ENCODE data around the gene DOK6.
A peak's percentile ranks its signal among the peaks of the same experiment; 100 is the strongest.

Gene DOK6

DNA sequence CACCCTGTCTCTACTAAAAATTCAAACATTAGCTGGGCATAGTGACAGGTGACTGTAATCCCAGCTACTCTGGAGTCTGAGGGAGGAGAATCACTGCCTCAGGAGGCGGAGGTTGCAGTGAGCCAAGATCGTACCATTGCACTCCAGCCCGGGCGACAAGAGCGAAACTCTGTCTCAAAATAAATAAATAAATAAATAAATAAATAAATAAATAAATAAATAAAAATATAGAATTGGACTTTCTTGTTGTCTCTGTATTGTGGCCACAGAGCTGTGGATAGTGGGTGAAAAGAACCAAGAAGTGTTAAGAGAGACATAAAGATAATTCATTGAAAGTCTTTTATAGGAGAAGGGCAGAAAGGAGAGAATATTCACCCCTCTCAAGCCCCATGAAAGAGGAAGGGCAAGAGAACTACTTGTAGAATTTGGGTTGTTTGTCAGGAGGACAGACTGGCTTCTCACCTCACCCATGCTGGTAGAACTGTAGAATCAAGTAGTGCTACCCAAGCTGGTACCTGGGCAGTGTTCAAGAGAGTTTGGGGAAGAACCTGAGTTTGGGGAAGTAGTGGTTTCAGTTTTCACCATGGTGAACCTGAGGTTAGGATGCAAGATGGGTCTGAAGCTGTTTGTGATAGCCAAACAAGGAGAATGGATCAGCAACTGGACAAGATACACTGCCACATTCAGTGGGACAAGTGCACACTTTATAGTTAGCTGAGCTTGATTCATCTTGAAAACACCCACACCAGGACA is 290.5 kb downstream of the DOK6 start:
- DNase-seq, result no peak

GRCh38 chr18:69697069-69697468 is 296.4 kb downstream of the DOK6 start:
- no peak for DNase-seq

GRCh38 chr18:69697689-69698088 is 297.0 kb downstream of the DOK6 start:
- DNase-seq, result no peak

DNA sequence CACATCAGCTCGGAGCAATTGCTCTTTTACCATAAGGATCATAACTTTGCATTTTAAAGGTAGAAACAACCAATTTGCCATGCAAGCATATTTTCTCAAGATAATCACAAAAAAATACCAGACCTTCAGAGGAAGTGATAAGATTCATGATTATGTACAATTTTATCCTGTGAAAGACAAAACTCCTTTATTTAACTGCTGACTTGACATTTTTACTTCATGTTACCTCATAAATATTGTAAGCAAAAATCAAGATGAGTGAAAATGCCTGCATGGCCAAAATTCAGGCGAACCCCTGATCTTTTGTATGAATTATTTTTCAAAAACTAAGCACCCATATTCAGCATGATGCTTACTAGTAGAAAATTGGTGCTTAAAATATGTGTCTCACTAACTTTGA is 300.6 kb downstream of the DOK6 start:
- no peak for DNase-seq

- DNase-seq, result no peak
Observed at GRCh38 chr18:69703461-69703860, 302.8 kb downstream of the DOK6 start.

- no peak for DNase-seq
Observed at GRCh38 chr18:69705987-69706386, 305.3 kb downstream of the DOK6 start.

- no peak for DNase-seq
Observed at GRCh38 chr18:69708844-69709243, 308.2 kb downstream of the DOK6 start.

GRCh38 chr18:69715191-69715795 is 314.6 kb downstream of the DOK6 start:
- DNase-seq, result no peak

- DNase-seq, result no peak
Observed at GRCh38 chr18:69717586-69717985, 316.9 kb downstream of the DOK6 start.

DNA sequence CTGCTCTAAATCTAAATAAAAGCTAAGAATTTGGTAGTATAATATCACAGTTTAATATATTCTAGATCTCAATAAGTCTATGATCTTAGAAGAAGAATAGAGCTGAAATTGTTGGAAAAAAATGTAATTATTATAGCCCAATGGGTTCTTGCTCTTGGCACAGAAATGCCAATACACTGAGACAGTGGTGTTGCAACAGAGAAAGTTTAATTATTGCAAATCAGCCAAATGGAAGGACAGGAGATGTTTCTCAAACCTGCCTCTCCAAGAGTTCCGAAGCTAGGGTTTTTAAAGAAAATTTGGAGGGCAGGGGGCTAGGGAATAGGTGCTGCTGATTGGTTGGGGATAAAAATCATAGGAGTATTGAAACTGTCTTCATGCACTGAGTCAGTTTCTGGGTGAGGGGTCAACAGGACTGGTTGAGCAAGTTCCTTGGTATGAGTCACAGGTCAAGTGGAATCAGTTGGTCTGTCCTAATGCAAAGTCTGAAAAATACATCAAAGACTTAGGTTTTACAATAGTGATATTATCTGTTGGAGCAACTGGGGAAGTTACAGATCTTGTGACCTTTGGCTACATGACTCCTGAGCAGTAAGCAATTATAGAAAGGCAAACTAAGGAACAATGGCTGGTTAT is 318.3 kb downstream of the DOK6 start:
- DNase-seq, result no peak

GRCh38 chr18:69720422-69720821 is 319.7 kb downstream of the DOK6 start:
- no peak for DNase-seq

DNA sequence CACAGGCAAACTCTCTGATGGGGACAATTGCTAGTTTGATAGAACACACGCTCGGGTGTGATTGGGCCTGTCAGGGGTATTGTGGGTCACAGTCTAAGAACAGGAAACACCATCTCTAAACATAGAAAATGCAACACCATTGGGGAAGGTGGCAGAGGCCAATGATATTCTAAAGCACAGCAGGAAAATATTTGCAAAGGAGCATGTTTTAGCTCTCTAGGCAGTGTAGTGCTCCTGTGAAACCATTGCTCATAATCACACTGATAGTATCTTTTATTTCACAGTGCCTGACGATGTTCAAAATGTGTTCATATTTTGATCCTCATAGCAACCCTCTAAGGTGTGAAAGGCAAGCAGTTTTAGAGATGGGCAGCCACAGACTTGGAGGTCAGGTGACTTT is 322.7 kb downstream of the DOK6 start:
- DNase-seq, result no peak

DNA sequence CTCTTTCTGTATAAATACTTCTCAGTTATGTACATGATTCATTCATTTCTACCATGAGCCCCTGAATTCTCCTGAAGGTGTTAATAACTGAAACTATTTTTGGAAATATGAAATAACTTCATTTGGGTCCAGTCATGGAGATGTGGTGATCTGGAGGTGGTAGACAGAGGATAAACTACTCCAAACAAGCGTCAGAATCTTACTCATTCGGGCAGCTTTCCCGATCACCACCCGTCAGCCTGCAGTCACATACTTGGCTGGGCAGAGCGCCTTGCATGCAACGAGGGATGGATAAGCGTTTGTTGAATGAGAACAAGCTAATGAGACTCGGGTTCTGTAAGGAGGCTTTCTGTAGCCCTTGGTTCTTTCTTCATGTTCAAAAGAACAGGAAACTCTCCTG is 324.3 kb downstream of the DOK6 start:
- DNase-seq, result no peak

GRCh38 chr18:69725855-69726508 is 325.3 kb downstream of the DOK6 start:
- no peak for DNase-seq

DNA sequence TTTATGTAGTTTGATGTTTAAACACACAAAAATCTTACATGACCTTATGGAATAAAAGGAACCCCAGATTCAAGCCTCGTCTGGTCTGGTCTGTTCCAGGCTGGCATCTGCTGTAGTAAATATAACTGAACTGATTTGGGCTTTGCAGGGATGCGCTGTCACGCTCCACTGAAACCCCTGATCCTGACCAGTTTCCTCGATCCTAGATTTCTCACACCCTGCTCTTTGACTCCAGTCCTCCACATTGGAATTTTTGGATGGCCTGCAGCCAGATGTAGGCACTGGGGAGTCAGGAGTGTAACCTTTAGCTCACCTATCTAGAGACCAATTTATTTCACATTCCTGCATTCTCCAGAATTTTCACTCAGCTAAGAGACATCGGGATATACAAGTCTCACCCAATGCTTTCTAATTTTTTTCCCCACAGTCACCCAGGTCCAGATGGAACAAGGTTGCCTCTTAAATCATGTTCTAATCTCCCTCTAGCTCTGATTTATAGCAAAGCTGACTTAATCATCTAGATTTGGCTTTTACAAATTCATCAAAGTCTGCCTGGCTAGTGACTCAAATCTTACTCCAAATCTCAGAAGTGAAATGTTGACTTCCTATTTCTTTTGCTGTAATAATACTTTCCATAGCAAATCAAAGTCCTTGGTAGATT is 327.4 kb downstream of the DOK6 start:
- no peak for DNase-seq

DNA sequence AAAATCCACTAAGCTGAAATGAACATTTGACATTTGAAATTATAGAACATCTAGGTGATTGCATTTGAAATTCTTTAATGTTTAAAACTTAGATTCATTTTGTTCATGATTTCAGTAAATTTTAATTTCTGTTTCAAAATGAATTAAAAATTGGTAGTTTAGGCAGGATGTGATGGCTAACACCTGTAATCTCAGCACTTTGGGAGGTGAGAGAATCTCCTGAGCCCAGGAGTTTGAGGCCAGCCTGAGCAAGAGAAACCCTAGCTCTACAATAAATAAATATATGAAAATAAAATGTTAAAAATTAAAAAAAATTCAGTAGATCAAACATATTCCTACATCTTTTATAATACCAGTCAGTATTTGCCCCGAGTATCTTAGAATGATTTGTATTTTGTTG is 330.0 kb downstream of the DOK6 start:
- DNase-seq, result no peak

DNA sequence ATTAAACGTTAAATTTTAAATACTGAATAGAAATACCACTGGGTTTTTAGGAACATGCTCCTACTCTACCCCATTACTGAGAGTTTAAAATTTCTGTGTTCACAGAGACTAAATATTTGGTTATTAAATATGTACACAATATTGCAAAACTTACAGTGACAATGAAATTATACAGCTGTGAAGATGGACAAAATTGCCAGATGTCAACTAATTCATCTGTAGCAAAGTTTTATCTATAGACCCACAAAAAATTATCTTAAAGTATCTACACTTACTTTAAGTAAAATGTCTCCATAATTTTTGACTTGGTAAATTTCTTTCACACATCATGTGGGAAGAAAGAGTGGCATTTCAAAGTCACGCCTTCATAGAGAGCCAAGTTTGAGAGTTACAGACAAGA is 333.8 kb downstream of the DOK6 start:
- no peak for DNase-seq

DNA sequence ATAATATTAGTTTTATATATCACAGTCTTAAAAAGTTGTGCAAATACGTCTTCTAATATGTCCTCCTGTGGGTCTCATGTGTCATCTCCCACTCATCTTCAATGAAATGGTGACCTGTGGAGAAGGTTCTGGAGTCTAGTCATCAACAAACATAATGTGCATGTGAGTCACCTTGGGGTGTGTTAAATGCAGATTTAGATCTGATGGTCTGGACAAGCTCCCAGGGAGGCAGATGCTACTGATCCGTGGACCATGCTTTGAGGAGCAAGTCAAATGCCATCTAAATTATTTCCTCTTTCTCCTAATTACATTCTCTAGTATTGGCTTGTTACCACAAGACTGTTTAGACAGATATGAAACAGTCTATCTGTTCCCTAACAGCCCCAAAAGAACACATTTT is 336.0 kb downstream of the DOK6 start:
- no peak for DNase-seq

DNA sequence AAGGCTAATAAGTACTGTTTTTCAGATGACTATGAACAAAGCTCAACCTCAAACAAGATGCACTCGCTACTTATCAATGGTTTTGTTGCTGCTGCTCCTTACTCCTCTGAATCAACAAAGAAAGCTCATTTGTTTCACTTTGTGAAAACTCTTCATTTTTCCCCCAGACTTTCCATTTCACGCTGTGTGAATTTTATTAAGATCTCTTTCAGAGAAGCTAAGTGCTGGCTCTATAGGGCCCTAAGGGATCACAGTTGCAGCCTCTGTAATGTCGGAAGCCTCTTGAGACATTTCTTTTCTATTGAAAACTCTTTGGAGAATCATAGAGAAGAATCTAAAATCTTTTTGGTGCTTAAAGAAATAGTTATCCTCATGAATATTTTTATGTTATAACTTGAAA is 337.2 kb downstream of the DOK6 start:
- peak; percentile 31 for DNase-seq

DNA sequence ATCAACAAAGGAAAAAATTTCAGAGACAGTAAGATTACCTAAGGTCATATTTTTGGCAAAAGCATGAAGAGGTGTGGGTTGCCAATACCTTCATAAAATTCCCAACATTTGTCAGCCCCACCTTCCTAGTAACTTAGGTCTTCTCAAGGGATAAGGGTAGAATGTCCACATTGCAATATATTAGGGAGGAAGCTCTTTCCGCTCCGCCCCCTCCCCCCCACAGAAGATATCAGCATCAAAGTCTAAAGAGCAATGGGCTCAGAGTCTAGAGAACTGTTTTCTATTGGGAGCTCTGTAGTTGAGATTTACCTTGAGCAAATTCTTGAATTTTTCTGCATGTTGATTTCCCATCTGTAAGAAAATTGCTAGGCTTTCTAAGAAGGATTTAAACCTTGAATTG is 346.7 kb downstream of the DOK6 start:
- no peak for DNase-seq

GRCh38 chr18:69752737-69753380 is 352.2 kb downstream of the DOK6 start:
- DNase-seq, result peak; percentile 11

DNA sequence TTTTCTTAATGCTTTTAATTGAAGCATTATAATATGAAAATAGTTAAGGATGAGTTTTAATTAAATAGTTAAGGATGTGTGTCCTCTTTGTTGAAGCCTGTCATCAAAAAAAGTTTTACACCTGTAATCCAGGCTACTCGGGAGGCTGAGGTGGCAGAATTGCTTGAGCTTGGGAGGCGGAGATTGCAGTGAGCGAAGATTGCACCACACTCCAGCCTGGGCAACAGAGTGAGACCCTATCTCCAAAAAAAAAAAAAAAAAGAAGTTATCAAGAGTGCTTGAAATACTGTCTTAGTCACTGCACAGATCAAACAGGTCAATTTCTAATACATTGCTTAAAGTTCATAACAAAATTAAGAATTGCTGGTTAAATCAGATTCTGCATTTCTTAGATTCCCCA is 353.4 kb downstream of the DOK6 start:
- DNase-seq, result no peak

DNA sequence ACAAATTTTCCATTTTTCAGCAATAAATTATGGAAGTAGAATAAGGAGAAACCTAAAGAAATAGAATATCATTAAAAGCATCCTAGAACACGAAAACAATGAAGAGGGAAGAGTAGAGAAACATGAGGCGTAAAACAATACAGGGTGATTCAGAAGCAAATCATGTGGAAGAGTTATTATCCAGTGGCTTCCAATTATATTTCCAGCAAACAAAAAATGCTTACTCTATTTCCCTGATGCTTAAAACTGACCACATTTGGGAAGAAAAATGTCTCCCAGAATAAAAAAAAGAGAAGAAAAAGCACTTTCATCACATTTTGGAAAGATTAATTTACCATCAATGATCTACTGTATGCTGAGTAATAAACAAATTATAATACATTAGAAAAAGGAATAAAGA is 354.4 kb downstream of the DOK6 start:
- DNase-seq, result no peak
